Activated naive CD8-positive, alpha-beta T cell treated with anti-CD3 and anti-CD28 coated beads, Interleukin-2, amount 50 U/mL, for 24 hours (primary cell): ENCODE measurements around the gene PRMT5.
"Not testable (repeated sequence)": the region's sequence is repeated elsewhere in the genome, so short reads cannot be mapped to it uniquely, and the experiment has no call there.

Experiments used
- ATAC-seq: fragments of 150-1000 bp; cut with Tn5 transposase; one replicate; pipeline ENCODE4 v1.10.0; 2021
- DNase-seq: peaks from one replicate; pipeline ENCODE4 v3.0.0; 2021
- H3K27ac Mint-ChIP-seq: one replicate; pipeline ENCODE4 v1.8.0; 2021; ENCODE audit warnings: mild to moderate bottlenecking, mixed read lengths
- H3K27me3 Mint-ChIP-seq: one replicate; pipeline ENCODE4 v1.8.0; 2021; ENCODE audit warnings: mixed read lengths
- H3K36me3 Mint-ChIP-seq: one replicate; pipeline ENCODE4 v1.8.0; 2021; ENCODE audit warnings: low read depth, mixed read lengths
- H3K4me1 Mint-ChIP-seq: one replicate; pipeline ENCODE4 v1.8.0; 2021; ENCODE audit warnings: mixed read lengths
- H3K4me3 Mint-ChIP-seq: one replicate; pipeline ENCODE4 v1.8.0; 2021; ENCODE audit warnings: mild to moderate bottlenecking, moderate library complexity, mixed read lengths
- H3K9me3 Mint-ChIP-seq: one replicate; pipeline ENCODE4 v1.8.0; 2021; ENCODE audit warnings: mixed read lengths

The PRMT5 gene

GRCh38 chr14:22918804-22919600 is 10.2 kb downstream of the PRMT5 start, which contains the start of gene RBM23:
RBM23 (minus strand) TSS chr14:22919149.
- Mint-ChIP-seq H3K27me3 (peaks cover 3% of the 10 kb centered on the region), H3K27ac (peak within 1 kb of the TSS; percentile 100), H3K4me1 (peaks cover 52% of the 10 kb centered on the region), H3K4me3 (peak within 1 kb of the TSS; percentile 98), H3K9me3 (no peaks in the 10 kb centered on the region), H3K36me3 (peaks cover 40% of the 10 kb centered on the region)
- peak; percentile 100 for DNase-seq
- peak; percentile 96 for ATAC-seq

- ATAC-seq (no peak), DNase-seq (no peak)
- Mint-ChIP-seq H3K36me3 (peaks cover 35% of the 10 kb centered on the region), H3K4me1 (peaks cover 63% of the 10 kb centered on the region), H3K4me3 (peak overlapping the region; percentile 11), H3K27ac (peak overlapping the region; percentile 3), H3K27me3 (peaks cover 3% of the 10 kb centered on the region), H3K9me3 (no peaks in the 10 kb centered on the region)
Measured at GRCh38 chr14:22915886-22916521, 13.2 kb downstream of the PRMT5 start.

- ATAC-seq, H3K4me3 Mint-ChIP-seq, H3K9me3 Mint-ChIP-seq, H3K27me3 Mint-ChIP-seq, DNase-seq, H3K27ac Mint-ChIP-seq: not testable (repeated sequence)
- Mint-ChIP-seq H3K4me1 (peaks cover 58% of the 10 kb centered on the region), H3K36me3 (peaks cover 28% of the 10 kb centered on the region)
Measured at GRCh38 chr14:22914836-22915235, 14.3 kb downstream of the PRMT5 start.

GRCh38 chr14:22910916-22911315 is 18.3 kb downstream of the PRMT5 start:
- ATAC-seq: no peak
- Mint-ChIP-seq H3K27me3 (no peaks in the 10 kb centered on the region), H3K27ac (no peak overlapping the region), H3K4me1 (peaks cover 24% of the 10 kb centered on the region), H3K36me3 (peaks cover 36% of the 10 kb centered on the region), H3K4me3 (no peak overlapping the region), H3K9me3 (no peaks in the 10 kb centered on the region)
- no peak for DNase-seq

- DNase-seq (no peak), ATAC-seq (no peak)
- Mint-ChIP-seq H3K27me3 (no peaks in the 10 kb centered on the region), H3K4me1 (peaks cover 11% of the 10 kb centered on the region), H3K9me3 (no peaks in the 10 kb centered on the region), H3K36me3 (peaks cover 56% of the 10 kb centered on the region), H3K4me3 (no peak overlapping the region), H3K27ac (no peak overlapping the region)
Measured at GRCh38 chr14:22908601-22909000, 20.6 kb downstream of the PRMT5 start.

GRCh38 chr14:22907429-22907828 is 21.7 kb downstream of the PRMT5 start:
- Mint-ChIP-seq H3K27ac (no peak overlapping the region), H3K4me1 (peaks cover 10% of the 10 kb centered on the region), H3K4me3 (no peak overlapping the region), H3K9me3 (no peaks in the 10 kb centered on the region), H3K27me3 (no peaks in the 10 kb centered on the region), H3K36me3 (peaks cover 53% of the 10 kb centered on the region)
- DNase-seq: no peak
- no peak for ATAC-seq

- peaks cover 52% of the 10 kb centered on the region for H3K36me3 Mint-ChIP-seq
- H3K27ac Mint-ChIP-seq: no peak overlapping the region
- H3K4me3 Mint-ChIP-seq: no peak overlapping the region
- H3K27me3 Mint-ChIP-seq: no peaks in the 10 kb centered on the region
- H3K4me1 Mint-ChIP-seq: no peaks in the 10 kb centered on the region
- DNase-seq (no peak), ATAC-seq (no peak)
- H3K9me3 Mint-ChIP-seq: no peaks in the 10 kb centered on the region
Measured at GRCh38 chr14:22906073-22906472, 23.1 kb downstream of the PRMT5 start.

- H3K4me1 Mint-ChIP-seq: peaks cover 2% of the 10 kb centered on the region
- DNase-seq: no peak
- H3K27me3 Mint-ChIP-seq: no peaks in the 10 kb centered on the region
- no peak overlapping the region for H3K4me3 Mint-ChIP-seq
- ATAC-seq: no peak
- no peak overlapping the region for H3K27ac Mint-ChIP-seq
- H3K36me3 Mint-ChIP-seq: peaks cover 51% of the 10 kb centered on the region
- no peaks in the 10 kb centered on the region for H3K9me3 Mint-ChIP-seq
Measured at GRCh38 chr14:22905627-22906026, 23.5 kb downstream of the PRMT5 start.

- Mint-ChIP-seq H3K27me3 (no peaks in the 10 kb centered on the region), H3K4me1 (peaks cover 7% of the 10 kb centered on the region), H3K27ac (no peak overlapping the region), H3K4me3 (no peak overlapping the region), H3K9me3 (no peaks in the 10 kb centered on the region), H3K36me3 (peaks cover 45% of the 10 kb centered on the region)
- DNase-seq: no peak
- no peak for ATAC-seq
Measured at GRCh38 chr14:22903742-22904087, 25.5 kb downstream of the PRMT5 start.

- H3K36me3 Mint-ChIP-seq: peaks cover 47% of the 10 kb centered on the region
Measured at GRCh38 chr14:22901799-22902198, 27.4 kb downstream of the PRMT5 start.

GRCh38 chr14:22900081-22900799 is 28.9 kb downstream of the PRMT5 start:
- no peak overlapping the region for H3K4me3 Mint-ChIP-seq
- ATAC-seq: no peak
- H3K4me1 Mint-ChIP-seq: peaks cover 16% of the 10 kb centered on the region
- no peaks in the 10 kb centered on the region for H3K27me3 Mint-ChIP-seq
- no peak for DNase-seq
- H3K36me3 Mint-ChIP-seq: peaks cover 36% of the 10 kb centered on the region
- no peaks in the 10 kb centered on the region for H3K9me3 Mint-ChIP-seq
- H3K27ac Mint-ChIP-seq: no peak overlapping the region

More at GRCh38 chr14:22901799-22902198, 27.4 kb downstream of the PRMT5 start:
- Mint-ChIP-seq H3K27ac (no peak overlapping the region), H3K4me3 (no peak overlapping the region), H3K9me3 (no peaks in the 10 kb centered on the region), H3K27me3 (no peaks in the 10 kb centered on the region), H3K4me1 (peaks cover 16% of the 10 kb centered on the region)
- no peak for DNase-seq
- no peak for ATAC-seq

GRCh38 chr14:22898302-22899090 is 30.7 kb downstream of the PRMT5 start:
- Mint-ChIP-seq H3K27ac (peak overlapping the region; percentile 78), H3K4me1 (peaks cover 16% of the 10 kb centered on the region), H3K27me3 (no peaks in the 10 kb centered on the region), H3K4me3 (no peak overlapping the region), H3K9me3 (no peaks in the 10 kb centered on the region), H3K36me3 (peaks cover 20% of the 10 kb centered on the region)
- ATAC-seq (peak; percentile 96), DNase-seq (no peak)

- Mint-ChIP-seq H3K27ac (no peak overlapping the region), H3K4me3 (no peak overlapping the region), H3K36me3 (peaks cover 18% of the 10 kb centered on the region), H3K4me1 (peaks cover 16% of the 10 kb centered on the region), H3K9me3 (no peaks in the 10 kb centered on the region), H3K27me3 (no peaks in the 10 kb centered on the region)
- ATAC-seq (no peak), DNase-seq (no peak)
Measured at GRCh38 chr14:22897357-22897756, 31.8 kb downstream of the PRMT5 start.

GRCh38 chr14:22896760-22897159 is 32.4 kb downstream of the PRMT5 start:
- Mint-ChIP-seq H3K4me3 (no peak overlapping the region), H3K36me3 (peaks cover 14% of the 10 kb centered on the region), H3K27me3 (no peaks in the 10 kb centered on the region), H3K27ac (no peak overlapping the region), H3K4me1 (peaks cover 16% of the 10 kb centered on the region), H3K9me3 (no peaks in the 10 kb centered on the region)
- no peak for DNase-seq
- no peak for ATAC-seq
